ENCODE data around the gene CC2D2A.

CC2D2A gene

DNA sequence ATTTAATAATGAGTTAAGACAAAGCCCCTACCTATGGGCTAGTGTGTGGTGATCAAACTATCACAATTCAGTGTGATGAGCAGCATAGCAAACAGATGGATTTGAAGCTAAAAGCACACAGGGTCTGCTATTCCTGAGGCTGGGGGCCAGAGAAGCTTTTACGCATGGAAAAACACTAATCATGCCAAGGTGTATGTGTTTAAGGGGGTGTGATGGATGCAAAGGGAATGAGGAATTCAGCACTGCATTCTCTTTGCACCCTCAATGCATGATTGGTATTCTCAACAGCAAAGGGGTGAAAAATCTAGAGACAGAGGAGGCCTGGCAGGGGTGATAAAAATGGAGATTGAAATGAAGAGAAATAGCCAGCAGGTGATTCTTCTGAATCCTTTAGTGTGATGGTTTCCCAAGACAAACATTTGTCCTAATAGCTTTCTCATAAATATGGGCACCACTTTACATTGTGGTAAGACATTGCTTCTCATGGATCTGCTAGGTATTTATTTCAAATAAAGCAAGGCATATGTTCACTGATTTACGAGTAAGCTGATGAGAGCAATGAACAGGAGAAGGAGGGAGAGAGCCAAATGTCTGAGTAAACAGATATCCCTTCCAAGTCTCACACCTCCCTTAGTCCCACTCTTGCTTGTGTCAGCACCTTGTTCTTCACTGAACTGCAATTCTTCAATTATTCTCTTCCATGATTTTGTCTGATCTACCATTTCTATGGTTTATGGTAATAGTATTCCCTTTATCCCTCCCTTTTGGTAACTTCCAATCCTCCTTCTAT lies 26.1 kb upstream of the CC2D2A start:
- Histone ChIP-seq H3K4me1 (ENCODE audit: control insufficient read depth, insufficient read depth, low read length, unreplicated experiment) (peaks cover 9% of the 10 kb centered on the region), H3K27me3 (ENCODE audit: insufficient read depth, low read length) (no peaks in the 10 kb centered on the region), H3K79me2 (ENCODE audit: control insufficient read depth, insufficient read depth, low read length, unreplicated experiment) (no peaks in the 10 kb centered on the region), H2AFZ (ENCODE audit: low read length, unreplicated experiment) (no peak overlapping the region), H3K36me3 (ENCODE audit: insufficient read depth, low read length) (no peaks in the 10 kb centered on the region), H3K27ac (ENCODE audit: low read depth, low read length) (no peak overlapping the region), H3K4me3 (ENCODE audit: low read depth, low read length) (no peak overlapping the region)

DNA sequence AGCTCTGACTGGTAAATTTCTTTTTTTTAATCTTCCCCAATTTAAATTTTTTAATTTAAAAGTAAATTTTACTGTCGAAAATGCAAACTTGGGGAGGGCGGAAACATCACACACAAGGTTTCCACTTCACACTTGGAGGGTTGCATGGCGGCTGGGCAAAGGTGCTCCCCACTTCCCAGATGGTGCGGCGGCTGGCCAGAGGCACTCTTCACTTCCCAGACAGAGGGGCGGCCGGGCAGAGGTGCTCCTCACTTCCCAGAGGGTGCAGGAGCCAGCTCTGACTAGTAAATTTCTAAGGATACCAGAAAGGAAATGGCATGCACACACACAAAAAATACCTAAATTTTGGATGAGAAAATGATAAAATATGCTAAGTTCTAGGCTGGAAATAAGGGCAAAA lies 25.4 kb upstream of the CC2D2A start:
- peaks cover 2% of the 10 kb centered on the region for H3K4me1 ChIP-seq (ENCODE audit: control insufficient read depth, insufficient read depth, low read length, unreplicated experiment)
- H2AFZ ChIP-seq (ENCODE audit: low read length, unreplicated experiment), result no peak overlapping the region
- H3K27ac ChIP-seq (ENCODE audit: low read depth, low read length), result no peak overlapping the region
- no peaks in the 10 kb centered on the region for H3K27me3 ChIP-seq (ENCODE audit: insufficient read depth, low read length)
- H3K36me3 ChIP-seq (ENCODE audit: insufficient read depth, low read length), result no peaks in the 10 kb centered on the region
- no peaks in the 10 kb centered on the region for H3K79me2 ChIP-seq (ENCODE audit: control insufficient read depth, insufficient read depth, low read length, unreplicated experiment)
- H3K4me3 ChIP-seq (ENCODE audit: low read depth, low read length), result no peak overlapping the region

DNA sequence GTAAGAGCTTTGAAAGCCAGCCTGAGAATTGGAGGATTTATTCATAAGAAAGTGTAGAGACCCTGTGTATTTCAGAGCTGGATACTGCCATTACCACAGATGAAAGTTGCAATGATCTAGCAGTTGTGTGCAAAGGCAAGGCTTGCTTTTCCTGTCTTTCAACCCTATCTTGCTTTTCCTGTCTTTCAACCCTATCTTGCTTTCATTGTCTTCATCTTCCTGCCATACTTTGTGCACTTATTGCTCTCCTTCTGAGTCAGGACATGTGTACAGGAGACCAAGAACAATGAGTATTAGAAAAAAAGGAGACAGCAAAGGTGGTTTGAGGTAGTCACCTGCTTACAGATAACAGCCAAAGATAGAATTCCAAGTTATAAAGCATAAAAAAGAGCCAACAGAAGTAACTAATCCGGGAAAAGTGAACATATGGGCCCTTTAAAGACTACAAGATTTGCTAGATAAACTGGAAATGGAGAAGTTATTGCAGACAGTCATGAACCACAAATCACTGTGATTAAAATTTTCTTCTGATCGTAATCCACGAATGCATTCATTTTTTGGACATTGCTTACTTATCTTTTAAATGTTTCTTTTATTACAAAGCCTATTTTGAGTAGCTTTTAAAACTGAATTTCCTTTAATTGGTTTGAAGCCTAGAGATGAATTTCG lies 24.7 kb upstream of the CC2D2A start:
- H2AFZ ChIP-seq (ENCODE audit: low read length, unreplicated experiment), result no peak overlapping the region
- no peak overlapping the region for H3K4me3 ChIP-seq (ENCODE audit: low read depth, low read length)
- H3K4me1 ChIP-seq (ENCODE audit: control insufficient read depth, insufficient read depth, low read length, unreplicated experiment), result no peaks in the 10 kb centered on the region
- H3K27ac ChIP-seq (ENCODE audit: low read depth, low read length), result no peak overlapping the region
- no peaks in the 10 kb centered on the region for H3K27me3 ChIP-seq (ENCODE audit: insufficient read depth, low read length)
- H3K79me2 ChIP-seq (ENCODE audit: control insufficient read depth, insufficient read depth, low read length, unreplicated experiment), result no peaks in the 10 kb centered on the region
- H3K36me3 ChIP-seq (ENCODE audit: insufficient read depth, low read length), result no peaks in the 10 kb centered on the region

DNA sequence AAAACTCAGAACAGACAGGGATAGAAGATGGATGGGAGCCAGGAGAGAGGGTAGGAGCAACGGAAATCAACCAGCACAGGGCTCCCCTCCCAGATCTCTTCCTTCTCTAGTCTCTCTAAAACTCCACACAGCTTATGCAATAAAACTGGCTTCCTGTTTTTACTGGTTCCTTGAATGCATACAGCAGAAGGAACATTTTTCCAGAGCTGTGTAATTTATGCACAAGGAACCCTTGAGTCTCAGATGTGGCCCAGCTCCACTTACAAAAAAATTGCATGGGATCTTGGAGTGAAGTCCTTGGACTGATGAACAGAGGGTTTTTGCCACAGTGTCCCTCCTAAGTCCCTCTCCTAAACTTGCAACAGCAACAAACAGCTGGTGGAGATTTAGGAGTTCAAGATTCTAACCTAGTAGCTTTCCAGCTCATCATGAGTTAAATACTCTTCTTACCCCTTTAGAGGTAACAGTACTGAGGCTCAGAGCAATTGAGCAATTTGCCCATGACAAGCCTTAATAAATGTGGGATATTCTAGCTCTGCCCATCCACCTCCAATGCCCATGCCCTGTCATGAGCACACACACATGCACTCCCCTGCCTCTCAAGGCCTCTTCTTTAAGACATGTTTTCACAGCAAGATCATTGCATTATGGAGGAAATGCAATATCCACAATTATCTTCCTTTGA lies 18.4 kb upstream of the CC2D2A start:
- no peaks in the 10 kb centered on the region for H3K27me3 ChIP-seq (ENCODE audit: insufficient read depth, low read length)
- H3K4me3 ChIP-seq (ENCODE audit: low read depth, low read length), result peak overlapping the region; percentile 35
- peak overlapping the region; percentile 78 for H3K27ac ChIP-seq (ENCODE audit: low read depth, low read length)
- H3K36me3 ChIP-seq (ENCODE audit: insufficient read depth, low read length), result no peaks in the 10 kb centered on the region
- peaks cover 39% of the 10 kb centered on the region for H3K4me1 ChIP-seq (ENCODE audit: control insufficient read depth, insufficient read depth, low read length, unreplicated experiment)
- no peaks in the 10 kb centered on the region for H3K79me2 ChIP-seq (ENCODE audit: control insufficient read depth, insufficient read depth, low read length, unreplicated experiment)
- H2AFZ ChIP-seq (ENCODE audit: low read length, unreplicated experiment), result no peak overlapping the region

DNA sequence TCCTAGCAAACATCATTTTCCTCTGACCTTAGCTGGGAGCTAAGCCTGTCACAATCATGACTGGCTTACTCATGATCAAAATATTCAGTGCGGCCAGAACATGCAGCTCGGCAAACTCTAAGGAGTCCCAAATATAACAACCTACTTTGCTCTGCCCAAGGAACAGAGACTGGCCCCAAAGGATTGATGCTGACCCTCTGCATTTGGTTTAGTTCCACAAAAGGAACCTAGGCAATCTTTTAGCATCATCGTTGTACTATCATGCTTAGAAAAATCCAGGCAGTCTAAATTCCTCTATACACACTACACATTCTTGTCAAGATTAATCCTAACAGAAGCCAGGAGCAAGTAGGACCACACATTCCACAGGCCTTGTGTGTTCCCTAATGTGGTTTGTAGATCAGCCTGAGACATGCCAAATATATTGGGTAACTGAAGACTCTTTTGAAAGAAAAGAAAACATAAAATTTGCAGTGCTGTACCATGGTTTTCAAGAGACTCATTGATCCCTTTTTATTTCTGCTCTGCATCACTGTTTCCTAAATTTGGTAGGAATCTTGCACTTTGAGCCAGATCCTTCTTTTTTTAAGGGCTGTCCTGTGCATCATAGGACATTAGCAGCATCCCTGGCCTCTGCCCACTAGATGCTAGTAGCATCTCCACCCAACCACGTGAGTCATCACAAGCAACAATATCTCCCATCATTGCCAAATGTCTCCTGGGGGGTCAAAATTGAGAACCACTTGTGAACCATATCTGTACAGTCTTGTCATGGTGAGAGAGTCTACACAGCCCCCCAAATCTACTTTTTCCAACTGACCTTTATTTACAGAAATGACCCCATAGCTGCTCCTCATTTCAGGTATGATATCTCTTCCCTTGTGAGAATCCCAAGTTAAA lies 17.6 kb upstream of the CC2D2A start:
- Histone ChIP-seq H3K27me3 (ENCODE audit: insufficient read depth, low read length) (no peaks in the 10 kb centered on the region), H3K27ac (ENCODE audit: low read depth, low read length) (peak overlapping the region; percentile 78), H3K36me3 (ENCODE audit: insufficient read depth, low read length) (no peaks in the 10 kb centered on the region), H3K4me1 (ENCODE audit: control insufficient read depth, insufficient read depth, low read length, unreplicated experiment) (peaks cover 39% of the 10 kb centered on the region), H3K79me2 (ENCODE audit: control insufficient read depth, insufficient read depth, low read length, unreplicated experiment) (no peaks in the 10 kb centered on the region), H2AFZ (ENCODE audit: low read length, unreplicated experiment) (no peak overlapping the region), H3K4me3 (ENCODE audit: low read depth, low read length) (peak overlapping the region; percentile 35)

DNA sequence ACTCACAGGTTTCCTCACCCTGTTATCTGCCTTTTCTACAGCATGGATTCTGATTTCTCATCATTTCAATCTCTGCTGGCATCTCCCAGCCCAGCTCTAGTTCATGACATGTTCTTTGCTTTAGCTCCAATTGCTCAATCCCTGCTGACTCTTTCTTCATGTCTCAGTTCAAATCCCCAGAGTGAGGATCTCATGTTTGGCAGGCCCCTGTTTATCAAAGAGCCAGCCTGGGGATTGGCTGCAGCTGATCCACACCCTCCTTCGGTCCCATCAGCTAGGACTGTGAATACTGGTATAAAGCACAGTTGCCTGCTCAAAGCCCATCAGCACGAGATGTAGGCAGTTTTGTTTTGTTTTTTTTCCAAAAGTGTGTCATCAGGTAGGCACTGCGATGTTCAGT lies 14.4 kb upstream of the CC2D2A start:
- Histone ChIP-seq H3K27ac (ENCODE audit: low read depth, low read length) (no peak overlapping the region), H3K79me2 (ENCODE audit: control insufficient read depth, insufficient read depth, low read length, unreplicated experiment) (no peaks in the 10 kb centered on the region), H3K4me3 (ENCODE audit: low read depth, low read length) (no peak overlapping the region), H3K27me3 (ENCODE audit: insufficient read depth, low read length) (no peaks in the 10 kb centered on the region; the same call in 1 of the 2 replicates), H3K36me3 (ENCODE audit: insufficient read depth, low read length) (no peaks in the 10 kb centered on the region), H2AFZ (ENCODE audit: low read length, unreplicated experiment) (no peak overlapping the region), H3K4me1 (ENCODE audit: control insufficient read depth, insufficient read depth, low read length, unreplicated experiment) (peaks cover 39% of the 10 kb centered on the region)

DNA sequence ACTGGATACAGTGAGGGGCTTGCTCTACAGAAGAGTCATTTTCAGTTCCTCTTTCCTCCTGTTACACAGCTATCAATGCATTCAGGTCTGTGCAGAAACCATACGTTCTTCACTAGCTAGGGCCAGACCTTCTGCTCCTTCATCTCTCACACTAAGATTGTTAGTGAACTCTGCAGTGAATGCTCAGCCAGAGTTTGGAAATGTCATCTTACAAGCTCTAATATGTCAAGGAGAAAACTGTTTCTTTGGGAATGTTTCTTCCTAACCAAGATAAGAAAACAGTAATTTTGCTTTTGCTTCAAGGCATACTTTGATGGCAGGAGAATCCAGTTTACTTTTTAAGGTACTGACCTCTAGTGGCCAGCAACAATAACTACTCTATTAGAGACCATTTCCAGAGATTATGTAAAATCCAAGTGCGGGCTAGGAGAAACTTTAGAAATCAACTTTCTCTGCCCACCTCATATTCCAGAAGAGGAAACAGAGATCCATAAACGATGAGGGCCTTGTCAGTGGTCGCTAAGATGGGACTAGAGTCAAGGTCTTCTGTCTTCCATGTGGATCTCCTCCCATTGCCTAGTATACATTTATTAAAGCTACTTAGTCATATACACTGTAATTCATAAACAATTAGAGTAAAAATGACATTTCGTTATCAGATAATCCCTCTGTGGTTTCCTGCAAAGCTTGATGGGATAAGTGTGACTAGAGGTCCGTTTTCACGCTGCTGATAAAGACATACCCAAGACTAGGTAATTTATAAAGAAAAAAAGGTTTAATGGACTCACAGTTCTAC lies 12.1 kb upstream of the CC2D2A start:
- Histone ChIP-seq H3K27me3 (ENCODE audit: insufficient read depth, low read length) (no peaks in the 10 kb centered on the region; the same call in 1 of the 2 replicates), H3K36me3 (ENCODE audit: insufficient read depth, low read length) (no peaks in the 10 kb centered on the region), H2AFZ (ENCODE audit: low read length, unreplicated experiment) (no peak overlapping the region), H3K79me2 (ENCODE audit: control insufficient read depth, insufficient read depth, low read length, unreplicated experiment) (no peaks in the 10 kb centered on the region), H3K4me1 (ENCODE audit: control insufficient read depth, insufficient read depth, low read length, unreplicated experiment) (peaks cover 20% of the 10 kb centered on the region), H3K27ac (ENCODE audit: low read depth, low read length) (no peak overlapping the region), H3K4me3 (ENCODE audit: low read depth, low read length) (no peak overlapping the region)

DNA sequence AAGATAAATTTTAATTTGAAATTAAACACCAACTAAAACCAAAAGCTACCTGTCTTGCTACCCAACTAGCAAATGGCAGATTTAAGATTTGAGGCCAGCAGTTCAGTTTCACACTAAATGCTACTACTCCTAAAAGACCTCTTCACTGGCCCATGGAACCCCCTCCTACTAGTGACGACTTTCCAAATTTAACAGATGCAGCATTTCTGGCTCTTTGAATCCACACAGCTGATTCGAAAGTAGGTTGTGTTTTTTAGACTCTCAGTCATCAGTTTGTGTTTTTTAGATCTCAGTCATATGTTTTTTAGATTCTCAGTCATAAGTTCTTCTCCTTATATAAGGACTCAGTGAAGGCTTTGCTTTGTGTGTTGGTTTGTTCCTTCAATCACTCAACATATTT lies 11.1 kb upstream of the CC2D2A start:
- no peak overlapping the region for H2AFZ ChIP-seq (ENCODE audit: low read length, unreplicated experiment)
- no peaks in the 10 kb centered on the region; the same call in 1 of the 2 replicates for H3K27me3 ChIP-seq (ENCODE audit: insufficient read depth, low read length)
- no peaks in the 10 kb centered on the region for H3K79me2 ChIP-seq (ENCODE audit: control insufficient read depth, insufficient read depth, low read length, unreplicated experiment)
- H3K4me3 ChIP-seq (ENCODE audit: low read depth, low read length), result no peak overlapping the region
- peaks cover 16% of the 10 kb centered on the region for H3K4me1 ChIP-seq (ENCODE audit: control insufficient read depth, insufficient read depth, low read length, unreplicated experiment)
- no peaks in the 10 kb centered on the region for H3K36me3 ChIP-seq (ENCODE audit: insufficient read depth, low read length)
- H3K27ac ChIP-seq (ENCODE audit: low read depth, low read length), result no peak overlapping the region

DNA sequence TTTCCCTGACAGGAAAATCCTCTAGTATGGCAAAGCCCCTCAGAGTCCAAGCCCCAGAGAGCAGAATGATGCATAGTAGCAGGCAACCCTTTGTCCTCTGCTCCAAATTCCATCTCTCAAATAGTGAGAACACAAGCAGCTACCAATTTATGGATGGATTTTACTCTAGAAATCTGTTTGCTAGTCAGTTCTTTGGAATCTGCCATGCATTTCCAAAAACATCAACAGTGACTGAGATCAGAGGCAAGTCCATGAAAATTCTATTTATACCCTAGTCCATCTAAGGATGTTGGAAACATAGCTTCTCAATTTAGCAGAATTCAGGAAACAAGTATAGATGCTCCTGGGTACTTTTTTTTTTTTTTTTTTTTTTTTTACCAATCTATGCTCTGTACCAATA lies 10.0 kb upstream of the CC2D2A start:
- H2AFZ ChIP-seq (ENCODE audit: low read length, unreplicated experiment), result no peak overlapping the region
- H3K4me3 ChIP-seq (ENCODE audit: low read depth, low read length), result no peak overlapping the region
- H3K79me2 ChIP-seq (ENCODE audit: control insufficient read depth, insufficient read depth, low read length, unreplicated experiment), result no peaks in the 10 kb centered on the region
- H3K27me3 ChIP-seq (ENCODE audit: insufficient read depth, low read length), result no peaks in the 10 kb centered on the region; the same call in 1 of the 2 replicates
- H3K36me3 ChIP-seq (ENCODE audit: insufficient read depth, low read length), result no peaks in the 10 kb centered on the region
- no peak overlapping the region for H3K27ac ChIP-seq (ENCODE audit: low read depth, low read length)
- peaks cover 13% of the 10 kb centered on the region for H3K4me1 ChIP-seq (ENCODE audit: control insufficient read depth, insufficient read depth, low read length, unreplicated experiment)
